Measurements from ENCODE around the gene UBA5. TPM values are rescaled to one million over a fixed set of nuclear protein-coding genes. Genes with fewer than 3 reads are reported as not detected.

UBA5 gene
- total and polyA plus RNA-seq, 9 of the 15 experiments (the other 6 are each of a cell fraction or from before 2014, with no cell fraction given) = 8.1 to 71.1 (median 29.4) TPM

DNA sequence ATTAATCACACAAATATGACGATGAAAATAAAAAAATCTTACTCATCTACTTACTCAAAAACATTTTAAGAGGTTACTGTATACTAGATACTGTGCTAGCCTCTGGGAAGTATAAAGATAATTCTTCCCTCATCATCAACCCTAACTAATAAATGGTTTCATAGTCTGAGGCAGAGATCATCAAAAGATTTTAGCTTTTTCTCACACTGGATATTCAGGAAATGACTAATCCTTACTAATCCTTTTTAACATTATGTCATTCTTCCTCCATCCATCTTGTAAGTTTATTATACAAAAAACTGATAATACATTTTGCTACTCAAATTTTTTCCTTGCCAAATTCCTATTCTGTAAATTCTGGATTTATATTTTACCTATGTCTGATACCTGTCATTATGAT is 30.2 kb upstream of the UBA5 start:
- no peaks in the 10 kb centered on the region for H3K79me2 ChIP-seq (ENCODE audit: control insufficient read depth, insufficient read depth, low read length)
- H3K4me2 ChIP-seq (ENCODE audit: insufficient read depth, low read length) = no peak overlapping the region
- no peak for FAIRE-seq
- in situ Hi-C loops (cut with MboI) = no loop called here
- H4K20me1 ChIP-seq (replicated peaks; ENCODE audit: control insufficient read depth, insufficient read depth, low read length) = no peaks in the 10 kb centered on the region
- H3K9me3 ChIP-seq (replicated peaks; ENCODE audit: control insufficient read depth, insufficient read depth, low read depth, low read length) = no peaks in the 10 kb centered on the region
- DNase-seq (ENCODE audit: extremely low read depth in 1 of 4, low spot score in 3 of 4) = no peak
- intact Hi-C loops (cut with micrococcal nuclease) = no loop called here
- no peak overlapping the region for H2AFZ ChIP-seq (ENCODE audit: low read depth, low read length)
- no TSS peak for BruUV-seq (replicated peaks)
- ChIA-PET CTCF (ENCODE audit: low intra/inter-chr PET ratio) (no interaction called here), POLR2A (no interaction called here)
- no peak for TF ChIP-seq ZNF134 (CRISPR knock-in tag; conservative IDR thresholded peaks at IDR 0.05)
- no peak for TF ChIP-seq ZNF583 (CRISPR knock-in tag; IDR thresholded peaks at IDR 0.05)
- TF ChIP-seq, protein P1, sequence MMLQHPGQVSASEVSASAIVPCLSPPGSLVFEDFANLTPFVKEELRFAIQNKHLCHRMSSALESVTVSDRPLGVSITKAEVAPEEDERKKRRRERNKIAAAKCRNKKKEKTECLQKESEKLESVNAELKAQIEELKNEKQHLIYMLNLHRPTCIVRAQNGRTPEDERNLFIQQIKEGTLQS (IDR thresholded peaks at IDR 0.05) = peak; percentile 20; the same call in 1 of the 2 replicates
- TF ChIP-seq, protein P1 (CRISPR knock-in tag; conservative IDR thresholded peaks at IDR 0.05) = no peak
- TF ChIP-seq EHMT2 (IDR thresholded peaks at IDR 0.05) = no peak
- TF ChIP-seq MIER1 (IDR thresholded peaks at IDR 0.05; ENCODE audit: low read depth) = no peak
- TF ChIP-seq RB1 (IDR thresholded peaks at IDR 0.05; ENCODE audit: low read depth) = no peak
- TF ChIP-seq ADNP (tag; IDR thresholded peaks at IDR 0.05) = no peak
- no peak for TF ChIP-seq NFE2 (IDR thresholded peaks at IDR 0.05; ENCODE audit: low read depth)
- H3K9ac ChIP-seq (ENCODE audit: insufficient read depth in 1 of 2, low read depth in 2 of 2, low read length in 2 of 2) = no peak overlapping the region
- no peaks in the 10 kb centered on the region for H3K9me1 ChIP-seq (ENCODE audit: control insufficient read depth, insufficient read depth, low read length)
- whole genome bisulfite sequencing (ENCODE audit: insufficient coverage, low coverage, missing lambda C conversion rate) = 67% methylated on average over 1 of the region's 1 CpG
- ATAC-seq = no peak
- H3K4me3 ChIP-seq = no peak overlapping the region
- H3K27ac ChIP-seq (ENCODE audit: extremely low read depth, low read depth, low read length) = no peak overlapping the region
- no peaks in the 10 kb centered on the region for H3K36me3 ChIP-seq (ENCODE audit: control insufficient read depth, insufficient read depth, low read length)
- no peaks in the 10 kb centered on the region for H3K27me3 ChIP-seq (ENCODE audit: control insufficient read depth in 2 of 2, insufficient read depth in 2 of 2, low read length in 2 of 2)
- no peaks in the 10 kb centered on the region for H3K4me1 ChIP-seq (replicated peaks in 1 of 2; ENCODE audit: control insufficient read depth in 2 of 2, insufficient read depth in 2 of 2, low read length in 2 of 2)

Data from K562 (cell line).